Measurements from ENCODE around the gene VPS26C. TPM values are rescaled to one million over a fixed set of nuclear protein-coding genes. Genes with fewer than 3 reads are reported as not detected.
"Not testable (repeated sequence)": the region's sequence is repeated elsewhere in the genome, so short reads cannot be mapped to it uniquely, and the experiment has no call there.

VPS26C gene
- 27.8 and 76.6 TPM in 2 replicates for total RNA-seq (ENCODE audit: low replicate concordance)

DNA sequence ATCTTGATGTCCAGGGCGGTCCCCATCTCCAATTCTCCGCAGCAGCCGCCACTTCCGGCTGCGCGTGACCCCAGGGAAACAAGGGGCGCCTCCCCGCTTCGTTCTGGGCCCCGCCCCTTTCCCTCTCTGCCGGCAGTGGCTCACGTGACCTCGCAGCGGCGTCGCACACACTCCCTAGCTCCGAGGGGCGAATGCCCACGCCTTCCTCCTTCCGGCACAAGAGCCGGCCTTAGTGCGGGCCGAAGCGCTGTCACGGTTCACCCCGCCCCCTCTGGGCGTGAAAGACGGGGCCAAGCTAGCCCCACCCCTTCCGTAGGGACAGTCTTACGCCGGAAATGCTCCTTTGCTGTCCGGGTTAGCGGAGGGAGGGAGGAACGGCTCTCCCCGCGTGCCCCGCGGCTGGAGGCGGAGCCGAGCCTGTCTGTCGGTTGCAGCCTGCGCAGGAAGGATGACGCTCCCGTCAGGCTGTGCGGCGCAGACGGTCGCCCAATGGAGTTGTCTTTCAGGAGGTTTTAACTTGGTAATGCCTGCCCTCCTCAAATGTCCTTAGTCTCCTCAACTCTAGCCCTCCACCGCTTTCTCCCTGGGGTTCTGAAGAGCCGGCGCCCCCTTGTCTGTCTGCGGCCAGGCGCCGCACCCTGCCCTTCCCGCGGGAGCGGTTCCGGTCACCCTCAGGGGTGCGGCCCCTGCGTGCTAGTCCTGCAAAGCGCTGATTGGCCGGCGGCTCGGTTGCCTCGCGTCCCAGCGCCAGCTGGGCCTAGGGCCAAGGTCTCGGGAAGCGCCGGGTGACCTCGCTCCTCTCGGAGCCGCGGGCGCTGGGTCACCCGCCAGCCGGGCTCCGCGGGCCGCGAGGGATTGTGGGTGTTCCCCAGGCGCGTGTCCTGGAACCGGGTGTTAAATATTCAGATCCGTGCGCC, at the start of gene VPS26C:
Gene VPS26C, minus strand, starts transcription at position 66 of the 917 bp plus-strand sequence. Its CDS starts 40 bp downstream, at position 26.
- no peak for TF ChIP-seq CTCF (IDR thresholded peaks at IDR 0.05; ENCODE audit: insufficient read depth, low read length)
- H3K4me3 ChIP-seq (ENCODE audit: low read depth, low read length): peak within 1 kb of the TSS; percentile 88
- DNase-seq (ENCODE audit: low read depth): peak; percentile 99

DNA sequence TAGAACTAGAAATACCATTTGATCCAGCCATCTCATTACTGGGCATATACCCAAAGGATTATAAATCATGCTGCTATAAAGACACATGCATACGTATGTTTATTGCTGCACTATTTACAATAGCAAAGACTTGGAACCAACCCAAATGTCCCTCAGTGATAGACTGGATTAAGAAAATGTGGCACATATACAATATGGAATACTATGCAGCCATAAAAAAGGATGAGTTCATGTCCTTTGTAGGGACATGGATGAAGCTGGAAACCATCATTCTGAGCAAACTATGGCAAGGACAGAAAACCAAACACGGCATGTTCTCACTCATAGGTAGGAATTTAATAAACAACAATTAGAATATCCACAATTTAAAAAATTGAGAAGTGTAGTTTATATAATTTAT, 48.9 kb upstream of the VPS26C start:
- DNase-seq (ENCODE audit: low read depth); H3K4me3 ChIP-seq (ENCODE audit: low read depth, low read length): not testable (repeated sequence)

DNA sequence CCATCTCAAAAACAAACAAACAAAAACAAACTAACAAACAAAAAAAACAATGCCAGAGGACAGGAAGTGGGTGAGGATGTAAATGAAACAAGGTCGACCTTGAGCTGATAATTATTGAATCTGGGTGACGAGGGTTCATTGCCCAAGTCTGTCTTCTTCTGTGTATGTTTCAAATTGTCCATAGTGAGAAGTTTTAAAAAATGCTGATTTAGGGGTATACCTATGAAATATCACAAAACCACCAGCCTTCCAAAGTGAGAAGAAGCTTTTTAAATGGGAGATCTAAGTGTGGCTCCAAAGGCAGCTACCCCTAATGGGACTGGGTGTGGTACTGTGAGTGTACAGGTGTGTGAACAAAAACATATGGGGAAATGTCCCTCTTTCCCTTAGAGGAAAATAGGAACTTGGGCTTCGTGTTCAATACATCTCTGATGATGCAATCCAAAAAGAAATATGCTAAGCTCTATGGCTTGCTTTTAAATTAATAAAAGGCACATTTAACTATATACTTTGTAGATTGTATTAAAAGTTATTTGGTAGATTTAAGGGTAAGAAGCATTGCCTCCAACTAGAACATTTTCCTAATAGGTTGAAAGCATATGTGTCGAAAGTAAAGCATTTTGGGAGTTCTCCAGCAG, 33.1 kb upstream of the VPS26C start:
- H3K4me3 ChIP-seq (ENCODE audit: low read depth, low read length): no peak overlapping the region
- no peak for TF ChIP-seq CTCF (IDR thresholded peaks at IDR 0.05; ENCODE audit: insufficient read depth, low read length)
- DNase-seq (ENCODE audit: low read depth): no peak

DNA sequence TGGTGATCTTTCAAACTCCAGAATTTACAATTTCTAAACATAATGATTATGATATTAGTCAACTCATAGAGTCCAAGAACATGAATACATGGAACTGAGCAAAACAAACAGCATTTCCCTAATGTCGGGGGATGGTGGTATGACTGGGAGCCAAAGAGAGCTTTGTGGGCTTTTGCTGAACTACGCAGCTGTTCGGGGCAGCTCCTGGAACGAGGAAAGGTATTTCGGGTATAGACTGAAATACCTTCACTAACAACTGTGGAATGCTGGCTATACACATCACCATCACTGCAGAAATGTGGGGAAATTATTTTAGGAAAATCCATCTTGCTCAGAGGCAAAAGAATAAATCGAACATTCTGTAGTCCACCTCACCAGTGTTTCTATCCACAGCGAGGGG, 30.2 kb upstream of the VPS26C start:
- no peak overlapping the region for H3K4me3 ChIP-seq (ENCODE audit: low read depth, low read length)
- no peak for DNase-seq (ENCODE audit: low read depth)
- TF ChIP-seq CTCF (IDR thresholded peaks at IDR 0.05; ENCODE audit: insufficient read depth, low read length): no peak

DNA sequence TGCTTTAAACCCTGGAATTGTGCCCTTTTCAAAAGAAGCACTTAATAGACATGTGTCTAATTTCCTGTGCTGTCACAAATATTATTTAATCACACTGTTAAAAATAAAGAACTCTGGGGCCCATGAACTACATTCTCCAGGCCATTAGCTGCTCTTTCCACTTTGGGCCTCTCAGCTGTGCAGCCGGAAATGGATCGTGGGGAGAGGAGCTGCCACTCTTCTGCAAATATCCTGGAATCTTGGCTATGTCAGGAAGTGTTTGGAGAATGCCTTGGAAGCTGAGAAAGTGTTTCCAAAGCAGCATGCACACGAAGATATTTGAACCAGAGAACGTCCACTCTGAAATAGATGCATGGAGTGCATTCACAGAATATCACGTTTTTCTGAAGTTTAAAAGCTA, 27.5 kb upstream of the VPS26C start:
- no peak for TF ChIP-seq CTCF (IDR thresholded peaks at IDR 0.05; ENCODE audit: insufficient read depth, low read length)
- no peak for DNase-seq (ENCODE audit: low read depth)
- no peak overlapping the region for H3K4me3 ChIP-seq (ENCODE audit: low read depth, low read length)

DNA sequence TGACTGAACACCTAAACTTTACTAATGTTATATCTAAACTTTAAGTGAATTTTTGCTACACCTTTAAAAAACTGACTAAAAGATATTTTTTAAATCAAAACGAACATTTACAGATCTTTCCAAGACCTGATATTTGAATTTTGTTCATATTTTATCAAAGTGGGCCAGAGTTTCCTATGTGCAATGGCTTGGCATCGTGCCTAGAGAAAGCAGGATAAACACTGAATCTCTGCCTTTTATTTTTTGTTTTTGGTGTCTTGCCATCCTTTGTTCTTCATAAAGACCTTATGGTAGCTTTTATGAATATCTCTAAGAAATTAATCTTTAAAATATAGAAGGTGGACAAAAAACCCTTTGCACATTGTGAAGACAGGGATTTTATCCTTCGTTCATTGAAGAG, 25.8 kb upstream of the VPS26C start:
- peak; percentile 82 for DNase-seq (ENCODE audit: low read depth)
- TF ChIP-seq CTCF (IDR thresholded peaks at IDR 0.05; ENCODE audit: insufficient read depth, low read length): no peak
- H3K4me3 ChIP-seq (ENCODE audit: low read depth, low read length): no peak overlapping the region

DNA sequence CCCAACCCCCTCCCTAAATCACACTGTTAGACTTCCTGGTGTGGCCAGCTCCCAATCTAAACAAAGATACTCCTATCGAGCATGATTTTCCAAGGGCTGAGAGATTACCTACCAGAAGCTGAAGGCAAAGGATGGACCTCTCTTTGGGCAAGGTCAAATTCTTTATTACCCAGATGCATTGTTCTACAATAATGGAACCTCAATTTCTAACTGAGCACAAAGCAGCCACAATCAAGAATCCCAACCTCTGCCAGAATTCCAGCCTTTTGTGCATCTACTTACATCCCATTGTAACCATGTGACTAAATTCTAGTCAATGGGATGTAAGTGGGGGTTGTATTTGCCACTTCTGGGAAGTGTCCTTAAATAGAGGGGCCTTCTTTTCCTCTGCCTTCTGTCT, 24.9 kb upstream of the VPS26C start:
- H3K4me3 ChIP-seq (ENCODE audit: low read depth, low read length): no peak overlapping the region
- no peak for DNase-seq (ENCODE audit: low read depth)
- TF ChIP-seq CTCF (IDR thresholded peaks at IDR 0.05; ENCODE audit: insufficient read depth, low read length): no peak

DNA sequence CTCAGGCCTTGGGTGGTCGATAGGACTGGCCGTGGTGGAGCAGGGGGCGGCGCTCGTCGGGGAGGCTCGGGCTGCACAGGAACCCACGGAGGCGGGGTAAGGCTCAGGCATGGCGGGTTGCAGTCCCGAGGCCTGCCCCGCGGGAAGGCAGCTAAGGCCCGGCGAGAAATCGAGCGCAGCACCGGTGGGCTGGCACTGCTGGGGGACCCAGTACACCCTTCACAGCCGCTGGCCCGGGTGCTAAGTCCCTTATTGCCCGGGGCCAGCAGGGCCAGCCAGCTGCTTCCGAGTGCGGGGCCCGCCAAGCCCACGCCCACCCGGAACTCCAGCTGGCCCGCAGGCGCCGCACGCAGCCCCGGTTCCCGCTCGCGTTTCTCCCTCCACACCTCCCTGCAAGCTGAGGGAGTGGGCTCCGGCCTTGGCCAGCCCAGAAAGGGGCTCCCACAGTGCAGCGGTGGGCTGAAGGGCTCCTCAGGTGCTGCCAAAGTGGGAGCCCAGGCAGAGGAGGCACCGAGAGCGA, 16.1 kb upstream of the VPS26C start:
- H3K4me3 ChIP-seq (ENCODE audit: low read depth, low read length); DNase-seq (ENCODE audit: low read depth): not testable (repeated sequence)

GRCh38 chr21:37282602-37283001, 15.5 kb upstream of the VPS26C start:
- DNase-seq (ENCODE audit: low read depth); H3K4me3 ChIP-seq (ENCODE audit: low read depth, low read length): not testable (repeated sequence)
